H1 (cell line): ENCODE data around the gene PTGES2. TPM values are rescaled to one million over a fixed set of nuclear protein-coding genes. Genes with fewer than 3 reads are reported as not detected.

Source experiments
- CTCF ChIA-PET: fragments of 300-600 bp; sonication (Branson Sonifier 250); formaldehyde crosslinking; loops from one replicate; lab custom pipeline; 2021; ENCODE audit not compliant: partially characterized antibody; lab: Charles Lee
- POLR2A ChIA-PET: fragments of 300-600 bp; sonication (Branson Sonifier 250); formaldehyde crosslinking; loops from one replicate; lab custom pipeline; 2021; ENCODE audit warnings: inconsistent platforms; ENCODE audit not compliant: partially characterized antibody; lab: Charles Lee
- DNase-seq, 2 experiments: peaks; one replicate each; pipeline versions ENCODE4 v3.0.0 to v3.0.0-alpha.2; 2010 to 2022; ENCODE audit warnings: low spot score in 2 of 2, low read depth in 1 of 2, mixed read lengths in 1 of 2
- FAIRE-seq: peaks from 2 replicates; lab custom pipeline; 2011; peaks lifted over from hg19 to GRCh38; lab: Jason Lieb, UNC
- H2AFZ ChIP-seq: 2 replicates; pipeline ENCODE4 v1.8.1; 2012; ENCODE audit warnings: low read length, inconsistent platforms
- H2AK5ac ChIP-seq: 2 replicates; pipeline ENCODE4 v1.6.1; 2013; ENCODE audit warnings: low read depth, low read length
- H2BK120ac ChIP-seq: replicated peaks from 2 replicates; pipeline ENCODE3; 2013; ENCODE audit warnings: low read depth, low read length, inconsistent platforms
- H2BK12ac ChIP-seq: 2 replicates; pipeline ENCODE4 v1.6.1; 2013; ENCODE audit warnings: low read depth, low read length
- H2BK15ac ChIP-seq: 2 replicates; pipeline ENCODE4 v1.6.1; 2013; ENCODE audit warnings: low read length
- H2BK20ac ChIP-seq: 2 replicates; pipeline ENCODE4 v1.6.1; 2013; ENCODE audit warnings: low read length
- H2BK5ac ChIP-seq: 2 replicates; pipeline ENCODE4 v1.6.1; 2013; ENCODE audit warnings: low read depth, low read length
- H3K14ac ChIP-seq: 2 replicates; pipeline ENCODE4 v1.6.1; 2013; ENCODE audit warnings: inconsistent platforms; ENCODE audit not compliant: insufficient read length
- H3K18ac ChIP-seq: 2 replicates; pipeline ENCODE4 v1.6.1; 2013; ENCODE audit warnings: low read length; ENCODE audit errors: extremely low read depth
- H3K23ac ChIP-seq: 2 replicates; pipeline ENCODE4 v1.6.1; 2013; ENCODE audit warnings: inconsistent platforms; ENCODE audit not compliant: insufficient read length
- H3K23me2 ChIP-seq: 2 replicates; pipeline ENCODE4 v1.6.1; 2013; ENCODE audit warnings: low read depth, low read length
- H3K27ac ChIP-seq: 2 replicates; pipeline ENCODE4 v1.6.1; 2011; ENCODE audit warnings: low read depth, low read length, inconsistent platforms
- H3K27me3 ChIP-seq, 4 experiments: replicated peaks in 1 of 4; 1 replicate in 1 of 4; 2 replicates in 3 of 4; pipeline versions ENCODE4 v1.6.1 to v1.8.1; 2011 to 2013; ENCODE audit warnings: low read length in 3 of 4, mild to moderate bottlenecking in 3 of 4, inconsistent platforms in 2 of 4, mixed read lengths in 2 of 4, moderate library complexity in 1 of 4; ENCODE audit not compliant: control insufficient read depth in 3 of 4, insufficient read depth in 3 of 4; ENCODE audit errors: extremely low read depth in 1 of 4
- H3K36me3 ChIP-seq, 4 experiments: 2 replicates each; pipeline versions ENCODE4 v1.6.1 to v1.8.1; 2011 to 2013; ENCODE audit warnings: mild to moderate bottlenecking in 4 of 4, low read length in 3 of 4, moderate library complexity in 2 of 4, control low read depth in 1 of 4, inconsistent platforms in 1 of 4; ENCODE audit not compliant: insufficient read depth in 4 of 4, control insufficient read depth in 2 of 4
- H3K4ac ChIP-seq: replicated peaks from 2 replicates; pipeline ENCODE3; 2013; ENCODE audit warnings: low read length, low read depth, mixed read lengths, inconsistent platforms; ENCODE audit not compliant: insufficient read length
- H3K4me1 ChIP-seq, 4 experiments: replicated peaks in 1 of 4; 1 replicate in 1 of 4; 2 replicates in 3 of 4; pipeline versions ENCODE4 v1.6.1 to v1.8.1; 2011 to 2013; ENCODE audit warnings: low read length in 3 of 4, inconsistent platforms in 2 of 4, mixed read lengths in 1 of 4; ENCODE audit not compliant: insufficient read depth in 4 of 4, control insufficient read depth in 3 of 4
- H3K4me2 ChIP-seq, 2 experiments: 2 replicates each; pipeline versions ENCODE4 v1.6.1 to v1.8.1; 2011 to 2013; ENCODE audit warnings: low read depth in 2 of 2, low read length in 2 of 2, control low read depth in 1 of 2, inconsistent platforms in 1 of 2, mild to moderate bottlenecking in 1 of 2; ENCODE audit not compliant: insufficient read depth in 1 of 2
- H3K4me3 ChIP-seq, 4 experiments: fragments of 200-600, 300-600 bp in 1 of 4; sonication (generic), shearing (Covaris generic), sonication (Bioruptor Twin) in 1 of 4; 2 replicates each; pipeline versions ENCODE4 v1.5.1 to v1.8.1; 2011 to 2016; ENCODE audit warnings: low read length in 4 of 4, low read depth in 3 of 4, control low read depth in 2 of 4, inconsistent platforms in 2 of 4, mild to moderate bottlenecking in 2 of 4, mixed read lengths in 1 of 4, moderate library complexity in 1 of 4; ENCODE audit not compliant: insufficient read depth in 2 of 4; ENCODE audit errors: extremely low read depth in 1 of 4
- H3K56ac ChIP-seq: replicated peaks from 2 replicates; pipeline ENCODE3; 2013; ENCODE audit warnings: low read depth, mild to moderate bottlenecking, mixed read lengths, low read length, inconsistent platforms; ENCODE audit not compliant: insufficient read length
- H3K79me1 ChIP-seq: 2 replicates; pipeline ENCODE4 v1.6.1; 2013; ENCODE audit warnings: low read depth, low read length, control low read depth
- H3K79me2 ChIP-seq, 2 experiments: 2 replicates each; pipeline versions ENCODE4 v1.6.1 to v1.8.1; 2012 to 2013; ENCODE audit warnings: low read length in 2 of 2, mild to moderate bottlenecking in 2 of 2, inconsistent platforms in 1 of 2; ENCODE audit not compliant: insufficient read depth in 2 of 2, control insufficient read depth in 1 of 2
- H3K9ac ChIP-seq, 4 experiments: replicated peaks in 1 of 4; 1 replicate in 1 of 4; 2 replicates in 3 of 4; pipeline versions ENCODE4 v1.6.1 to v1.8.1; 2011 to 2013; ENCODE audit warnings: low read depth in 3 of 4, low read length in 3 of 4, control low read depth in 2 of 4, mild to moderate bottlenecking in 2 of 4, moderate library complexity in 2 of 4, inconsistent platforms in 1 of 4; ENCODE audit errors: extremely low read depth in 1 of 4
- H3K9me3 ChIP-seq, 2 experiments: 2 replicates each; pipeline versions ENCODE4 v1.6.1 to v1.8.1; 2012 to 2013; ENCODE audit warnings: mild to moderate bottlenecking in 2 of 2, moderate library complexity in 2 of 2, control low read depth in 1 of 2, inconsistent platforms in 1 of 2, low read depth in 1 of 2, low read length in 1 of 2, mixed read lengths in 1 of 2; ENCODE audit not compliant: insufficient read depth in 2 of 2
- H4K20me1 ChIP-seq, 2 experiments: replicated peaks in 1 of 2; 2 replicates each; pipeline versions ENCODE3 to v1.8.1; 2011 to 2013; ENCODE audit warnings: inconsistent platforms in 2 of 2, low read length in 2 of 2, mild to moderate bottlenecking in 1 of 2; ENCODE audit not compliant: insufficient read depth in 2 of 2, control insufficient read depth in 1 of 2
- H4K5ac ChIP-seq: 2 replicates; pipeline ENCODE4 v1.6.1; 2013; ENCODE audit warnings: low read length, low read depth, mixed read lengths, inconsistent platforms; ENCODE audit not compliant: insufficient read length
- H4K8ac ChIP-seq: 2 replicates; pipeline ENCODE4 v1.8.0; 2013; ENCODE audit warnings: mild to moderate bottlenecking, moderate library complexity, low read length, inconsistent platforms; ENCODE audit not compliant: insufficient read depth; ENCODE audit errors: extremely low read depth
- H4K91ac ChIP-seq: replicated peaks from 2 replicates; pipeline ENCODE3; 2013; ENCODE audit warnings: low read length, mixed read lengths, inconsistent platforms; ENCODE audit not compliant: insufficient read length
- ASH2L ChIP-seq: fragments of 200-600, 300-600 bp; sonication (generic); IDR thresholded peaks from one replicate; pipeline ENCODE4 v1.7.1; 2017; ENCODE audit warnings: low read length
- EGR1 ChIP-seq: IDR thresholded peaks from 2 replicates; pipeline ENCODE4 v1.6.1; 2011; ENCODE audit warnings: low read depth, low read length, borderline replicate concordance
- HDAC2 ChIP-seq, 2 experiments: fragments of 300-600 bp in 1 of 2; sonication (generic) in 1 of 2; IDR thresholded peaks; 2 replicates each; pipeline ENCODE4 v1.6.1; 2011 to 2012; ENCODE audit warnings: low read depth in 2 of 2, low read length in 2 of 2, mild to moderate bottlenecking in 2 of 2, moderate library complexity in 2 of 2, borderline replicate concordance in 1 of 2, inconsistent platforms in 1 of 2
- HDAC6 ChIP-seq: IDR thresholded peaks from one replicate; pipeline ENCODE4 v1.7.1; 2012; ENCODE audit warnings: low read depth, mild to moderate bottlenecking, inconsistent platforms, low read length, moderate library complexity
- JUN ChIP-seq: IDR thresholded peaks from 2 replicates; pipeline ENCODE4 v1.6.1; 2011; ENCODE audit warnings: low read depth, mild to moderate bottlenecking, improper control_type of control experiment, low read length
- JUND ChIP-seq: IDR thresholded peaks from 2 replicates; pipeline ENCODE4 v1.6.1; 2011; ENCODE audit warnings: mild to moderate bottlenecking, improper control_type of control experiment, low read length
- KDM5A ChIP-seq: fragments of 200-600 bp; IDR thresholded peaks from 2 replicates; pipeline ENCODE4 v1.7.1; 2012; ENCODE audit warnings: mild to moderate bottlenecking, low read length, inconsistent platforms, mixed read lengths
- POLR2AphosphoS5 ChIP-seq: IDR thresholded peaks from 2 replicates; pipeline ENCODE4 v1.6.1; 2011; ENCODE audit warnings: low read depth, low read length
- SP1 ChIP-seq: IDR thresholded peaks from 2 replicates; pipeline ENCODE4 v1.6.1; 2011; ENCODE audit warnings: low read depth, low read length
- SRF ChIP-seq: IDR thresholded peaks from 2 replicates; pipeline ENCODE4 v1.6.1; 2011; ENCODE audit warnings: mild to moderate bottlenecking, low read depth, low read length, moderate library complexity
- TAF1 ChIP-seq: IDR thresholded peaks from 2 replicates; pipeline ENCODE4 v1.6.1; 2011; ENCODE audit warnings: mild to moderate bottlenecking, low read depth, low read length
- ZNF274 ChIP-seq: IDR thresholded peaks from 2 replicates; pipeline ENCODE4 v1.7.0; 2012; ENCODE audit warnings: low read length, borderline replicate concordance; ENCODE audit errors: extremely low read depth
- WGBS, 2 experiments: shearing (Covaris generic) in 1 of 2; methylation state at CpG; one replicate each; pipeline versions ENCODE4 v1.1.6 to v1.1.7; 2013 to 2015; ENCODE audit warnings: low lambda C conversion rate in 2 of 2, mixed read lengths in 2 of 2, inconsistent platforms in 1 of 2, low coverage in 1 of 2, missing lambda C conversion rate in 1 of 2; ENCODE audit not compliant: insufficient replicate concordance in 2 of 2, insufficient coverage in 1 of 2, insufficient read length in 1 of 2; ENCODE audit errors: extremely low coverage in 1 of 2, missing lambda C conversion rate in 1 of 2; 5-methylcytosine and 5-hydroxymethylcytosine counted together
- polyA plus RNA-seq, 7 experiments: library from polyadenylated mRNA; depleted of rRNA in 3 of 7; stranded (reverse) in 5 of 7; unstranded in 2 of 7; fragments of >200 nt in 5 of 7; fragments of 200-250 nt in 2 of 7; gene quantifications; 1 replicate in 5 of 7; 2 replicates in 1 of 7; 4 replicates in 1 of 7; pipeline versions ENCODE4 v1.2.1 to v1.2.3, GENCODE V29; 2011 to 2013; ENCODE audit warnings: missing spikeins in 2 of 7, mixed read lengths in 2 of 7
- total RNA-seq: library from RNA; stranded (reverse); fragmentation: NEBNext Ultra II Directional; extraction: Animal tissue kit (Norgen Biotek cat#: 25700); gene quantifications from 2 replicates; pipeline ENCODE4 v1.2.1, GENCODE V29; 2021
- TF ChIP-seq, protein P1 (sequence below): IDR thresholded peaks from 2 replicates; pipeline ENCODE4 v1.6.1; 2011; ENCODE audit warnings: low read length, improper control_type of control experiment

The PTGES2 gene
- total and polyA plus RNA-seq, 2 of the 8 experiments (the other 6 are each of a cell fraction or from before 2014, with no cell fraction given) = 80.7 to 81.2 TPM

DNA sequence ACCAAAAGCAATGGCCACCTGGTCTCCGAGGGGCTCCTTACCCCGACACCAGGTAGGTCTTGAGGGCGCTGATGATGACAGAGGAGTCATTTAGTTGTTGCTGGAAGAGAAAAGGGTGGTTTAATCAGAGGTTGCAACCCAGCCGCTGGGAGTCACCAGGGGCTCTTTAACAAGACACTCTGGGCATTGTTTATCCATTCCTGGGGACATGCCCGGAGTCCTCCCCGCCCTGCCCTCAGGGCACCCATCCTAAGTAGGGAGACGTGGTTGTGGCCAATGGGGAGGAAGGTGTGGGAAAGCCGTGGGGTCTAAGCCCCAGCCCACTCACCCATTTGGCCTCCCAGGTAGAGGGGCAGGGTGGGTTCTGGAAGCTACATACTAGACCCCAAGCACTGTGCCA, 3.1 kb downstream of the PTGES2 start:
- Histone ChIP-seq H3K27ac (no peak overlapping the region), H3K4me2 (no peak overlapping the region), H3K14ac (no peak overlapping the region), H3K79me1 (peaks cover 4% of the 10 kb centered on the region; the same call in 1 of the 2 replicates), H2BK20ac (no peak overlapping the region), H2AK5ac (no peak overlapping the region), H3K4me1 (peaks cover 0 to 6% (median 3%) of the 10 kb centered on the region in 4 experiments; a peak in 4 of 7 replicates), H3K79me2 (peaks cover 0 to 20% of the 10 kb centered on the region in 2 experiments; a peak in 1 of 4 replicates), H2BK15ac (no peak overlapping the region), H4K5ac (no peak overlapping the region), H3K23me2 (peaks cover 6% of the 10 kb centered on the region; the same call in 1 of the 2 replicates), H3K4me3 (no peak overlapping the region), H3K36me3 (peaks cover 2 to 26% (median 8%) of the 10 kb centered on the region in 4 experiments; a peak in 4 of 8 replicates), H2BK12ac (no peak overlapping the region), H3K9ac (no peak overlapping the region), H3K56ac (no peak overlapping the region), H3K18ac (no peak overlapping the region), H3K23ac (no peak overlapping the region), H3K27me3 (peaks cover 0 to 8% (median 7%) of the 10 kb centered on the region in 4 experiments; a peak in 5 of 7 replicates), H2AFZ (no peak overlapping the region), H2BK120ac (no peak overlapping the region), H4K91ac (no peak overlapping the region), H2BK5ac (no peak overlapping the region), H4K8ac (no peak overlapping the region), H4K20me1 (peaks cover 3 to 16% of the 10 kb centered on the region in 2 experiments), H3K4ac (no peak overlapping the region), H3K9me3 (peaks cover 0 to 4% of the 10 kb centered on the region in 2 experiments; a peak in 1 of 4 replicates)
- ChIA-PET CTCF (interaction anchor here (0.6 to 9.9 kb wide), 38 partner anchors 8 to 284 kb away, joined by 3 to 74 read pairs (median 4); partner anchors contain the start of genes CIZ1, DNM1, LCN2 and NAIF1), POLR2A (interaction anchor here (0.7 to 3.4 kb wide), 9 partner anchors 10 to 261 kb away, joined by 3 to 15 read pairs (median 5); partner anchors contain the start of gene BBLN)
- 89% methylated on average over 8 of the region's 8 CpGs; no CpG with 5 or more reads in 1 of the 2 experiments for WGBS, 2 experiments
- FAIRE-seq = no peak
- DNase-seq = no peak
- no peak for TF ChIP-seq JUND
- TF ChIP-seq KDM5A = no peak
- TF ChIP-seq TAF1 = no peak
- no peak for TF ChIP-seq JUN
- TF ChIP-seq HDAC2 (IDR thresholded peaks at IDR 0.05; ENCODE audit: borderline replicate concordance in 1 of 2, low read depth in 2 of 2, low read length in 2 of 2) = no peak
- no peak for TF ChIP-seq ZNF274
- no peak for TF ChIP-seq SRF
- TF ChIP-seq ASH2L = no peak
- TF ChIP-seq SP1 = no peak
- TF ChIP-seq, protein P1, sequence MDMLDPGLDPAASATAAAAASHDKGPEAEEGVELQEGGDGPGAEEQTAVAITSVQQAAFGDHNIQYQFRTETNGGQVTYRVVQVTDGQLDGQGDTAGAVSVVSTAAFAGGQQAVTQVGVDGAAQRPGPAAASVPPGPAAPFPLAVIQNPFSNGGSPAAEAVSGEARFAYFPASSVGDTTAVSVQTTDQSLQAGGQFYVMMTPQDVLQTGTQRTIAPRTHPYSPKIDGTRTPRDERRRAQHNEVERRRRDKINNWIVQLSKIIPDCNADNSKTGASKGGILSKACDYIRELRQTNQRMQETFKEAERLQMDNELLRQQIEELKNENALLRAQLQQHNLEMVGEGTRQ = no peak
- no peak for TF ChIP-seq POLR2AphosphoS5
- no peak for TF ChIP-seq HDAC6
- TF ChIP-seq EGR1 = no peak
